DLD1 (cell line): Measurements from ENCODE around the gene YARS1.

Source experiments
- in situ Hi-C: cut with HindIII; loops from 2 replicates; pipeline ENCODE4 v1.10.0; 2017; ENCODE audit warnings: low sequenced_read_pairs

The YARS1 gene

DNA sequence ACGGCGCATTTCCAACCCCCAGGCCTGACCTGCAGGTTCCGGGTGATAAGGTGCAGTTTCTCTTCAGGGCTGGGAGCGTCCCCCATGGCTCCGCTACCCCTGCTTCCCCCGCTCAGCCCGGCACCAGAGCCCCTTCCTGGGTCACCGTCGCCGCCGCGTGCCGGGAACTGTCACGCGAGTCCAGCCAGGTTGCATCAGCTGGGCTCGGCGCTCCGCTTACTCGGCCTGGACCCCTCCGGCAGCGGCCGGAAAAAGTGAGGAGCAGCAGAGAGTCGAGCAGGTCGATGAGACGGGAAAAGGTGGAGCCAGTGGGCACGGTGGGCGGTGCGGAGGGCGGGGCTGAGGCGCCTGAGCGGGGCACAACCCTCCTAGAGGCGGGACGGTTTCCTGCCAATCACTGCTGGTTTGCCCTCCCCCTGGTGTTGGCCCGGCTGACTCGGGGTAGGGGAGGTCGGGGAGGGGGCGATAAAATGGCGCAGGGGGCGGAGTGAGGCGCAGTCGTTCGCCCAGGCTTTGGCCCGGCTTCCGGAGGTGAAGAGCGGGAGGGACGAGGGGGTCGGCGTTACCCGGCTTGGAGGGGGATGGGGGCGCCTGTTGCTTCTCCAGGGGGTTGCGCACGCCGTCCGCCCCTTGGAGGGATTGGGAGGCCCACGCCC lies at the start of gene YARS1, which contains the start of gene S100PBP:
Gene YARS1, minus strand, starts transcription at position 200 of the 656 bp plus-strand sequence. Its CDS starts 114 bp downstream, at position 86.
Gene S100PBP, plus strand, starts transcription at position 495 of the 656 bp plus-strand sequence. CDS start 8,447 bp downstream, outside the sequence.
- in situ Hi-C loops = no loop called here

DNA sequence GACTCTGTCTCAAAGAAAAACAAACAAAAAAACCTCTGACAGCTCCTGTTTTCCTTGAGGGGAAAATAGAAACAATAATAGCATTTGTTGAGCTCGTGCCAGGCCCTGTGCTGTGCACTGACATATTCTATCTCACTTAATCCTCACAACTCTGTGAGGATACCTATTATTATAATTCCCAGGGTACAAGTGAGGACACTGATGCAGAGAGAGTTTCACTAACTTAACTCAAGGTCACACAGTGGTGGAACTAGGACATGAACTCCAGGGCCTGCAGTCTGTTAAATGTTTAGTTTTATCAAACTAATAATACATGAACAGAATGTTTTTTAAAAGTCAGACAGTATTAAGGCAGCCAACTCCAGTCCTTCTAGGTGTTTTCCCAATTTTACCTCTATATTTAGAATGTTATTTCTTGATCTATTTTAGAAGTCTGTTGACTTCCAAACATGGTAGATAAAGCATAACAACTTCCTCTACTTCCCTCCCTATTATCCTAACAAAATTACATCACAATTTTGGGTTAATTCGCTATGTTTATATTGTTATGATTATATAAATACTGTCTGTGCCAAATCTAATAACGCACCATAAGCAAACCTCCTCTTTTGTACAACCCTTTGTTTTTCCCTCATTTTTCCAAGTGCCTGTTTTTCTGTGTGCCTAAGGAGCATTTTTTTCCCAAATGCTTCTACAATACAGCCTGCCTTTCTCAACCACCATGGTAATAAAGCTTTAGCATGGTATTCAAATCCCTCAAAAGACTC lies 48.7 kb upstream of the YARS1 start:
- in situ Hi-C loops = no loop called here

- in situ Hi-C loops = no loop called here
Observed at GRCh38 chr1:32864375-32865019, 47.3 kb upstream of the YARS1 start.

- in situ Hi-C loops = no loop called here
Observed at GRCh38 chr1:32863881-32864245, 46.7 kb upstream of the YARS1 start.

- in situ Hi-C loops = no loop called here
Observed at GRCh38 chr1:32863218-32863880, 46.2 kb upstream of the YARS1 start.

DNA sequence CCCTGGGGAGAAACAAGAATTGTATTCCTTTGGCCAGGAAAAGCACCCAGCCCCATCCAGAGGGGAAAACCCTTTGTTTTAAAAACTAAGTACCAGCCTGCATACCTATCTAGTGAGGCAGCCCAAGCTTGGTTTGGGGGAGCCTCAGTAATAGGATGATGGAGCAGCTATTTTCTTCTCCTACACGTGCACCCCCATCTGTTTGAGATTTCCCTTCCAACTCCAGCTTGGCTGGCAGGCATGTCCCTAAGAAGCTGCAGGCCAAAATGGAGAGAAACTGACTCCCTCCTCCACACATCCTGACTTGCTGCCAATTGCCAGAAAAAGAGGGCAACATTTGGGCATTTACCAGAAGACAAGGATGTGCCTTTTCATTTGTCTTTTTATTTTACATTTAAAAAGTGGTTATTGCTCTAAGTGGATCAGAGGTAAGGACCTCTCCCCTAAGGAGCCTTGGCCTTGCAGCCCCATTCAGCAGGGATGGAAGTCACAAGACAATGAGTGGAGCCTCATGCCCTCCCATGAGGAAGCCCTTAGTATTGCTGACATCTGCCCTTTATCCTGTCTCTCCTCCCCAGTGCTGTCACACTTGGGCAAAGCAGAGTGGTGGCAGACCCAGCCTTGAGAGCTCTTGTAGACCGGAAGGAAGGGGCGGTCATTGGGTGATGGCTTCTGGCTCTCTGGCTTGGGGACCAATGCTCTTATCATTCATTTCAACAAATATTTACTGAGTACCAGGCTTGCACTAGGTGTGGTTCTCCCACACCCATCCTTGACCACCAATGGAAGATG lies 44.9 kb upstream of the YARS1 start:
- in situ Hi-C loops = no loop called here

DNA sequence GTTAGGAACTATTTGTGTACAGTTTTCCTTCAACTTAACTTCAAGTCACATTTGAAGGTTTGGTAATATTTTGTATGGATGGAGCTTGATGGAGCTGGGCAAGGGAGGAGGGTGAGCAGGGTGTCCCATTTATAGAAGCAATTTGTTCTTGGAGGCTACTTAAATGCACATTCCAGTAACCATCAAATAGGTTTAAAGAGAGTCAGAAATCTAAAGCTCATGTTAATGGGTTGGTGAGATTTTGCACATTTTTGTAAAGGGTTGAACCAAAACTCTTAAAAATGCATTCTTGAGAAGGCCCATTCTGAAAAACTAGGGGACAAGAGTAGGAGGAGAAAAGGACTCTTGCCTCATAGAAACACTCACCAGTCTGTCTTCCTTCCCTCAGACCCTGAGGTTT lies 43.4 kb upstream of the YARS1 start:
- in situ Hi-C loops = no loop called here

GRCh38 chr1:32859915-32860314 lies 42.8 kb upstream of the YARS1 start:
- in situ Hi-C loops = loop anchor here (10.0 kb wide), 1 partner anchor 365 kb away; no protein-coding TSS in a partner anchor

- in situ Hi-C loops = loop anchor here (10.0 kb wide), 1 partner anchor 364 kb away; no protein-coding TSS in a partner anchor
Observed at GRCh38 chr1:32858791-32859190, 41.6 kb upstream of the YARS1 start.

GRCh38 chr1:32858136-32858535 lies 41.0 kb upstream of the YARS1 start:
- in situ Hi-C loops = loop anchor here (10.0 kb wide), 1 partner anchor 363 kb away; no protein-coding TSS in a partner anchor

DNA sequence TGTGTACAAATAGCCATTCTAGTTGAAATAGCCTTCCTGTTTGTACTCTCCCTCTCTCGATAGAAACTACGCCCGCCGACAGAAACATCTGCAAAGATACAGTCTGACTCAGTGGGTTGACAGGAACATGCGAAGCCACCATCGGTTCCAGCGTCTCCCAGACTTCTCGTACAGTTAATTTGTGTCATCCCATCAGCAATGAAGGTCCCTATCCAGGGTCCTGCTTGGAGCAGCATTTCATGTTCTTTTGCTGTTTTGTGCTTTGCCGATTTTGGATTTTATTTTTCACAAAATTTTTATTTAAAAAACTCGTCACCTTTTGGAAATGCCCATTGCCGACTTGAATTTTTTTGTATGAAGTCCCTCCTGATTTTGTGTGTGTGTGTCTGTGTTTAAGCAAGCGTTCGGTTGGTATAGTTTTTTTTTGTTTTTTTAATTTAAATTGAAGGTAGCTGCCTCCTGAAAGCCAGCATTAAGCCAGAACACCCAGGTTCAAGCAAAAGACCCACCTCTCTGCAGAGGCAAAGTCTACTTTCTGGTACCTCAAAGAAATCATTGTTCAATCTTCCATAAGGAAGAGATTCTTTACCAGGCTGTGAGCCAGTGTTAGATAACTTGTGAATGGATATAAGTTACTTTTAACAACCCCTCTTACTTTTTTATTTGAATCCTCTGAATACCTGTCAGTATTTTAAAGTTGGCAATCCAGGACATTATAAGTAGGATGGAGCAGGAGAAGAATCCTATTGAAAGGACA lies 38.9 kb upstream of the YARS1 start:
- in situ Hi-C loops = loop anchor here (10.0 kb wide), 1 partner anchor 361 kb away; no protein-coding TSS in a partner anchor

DNA sequence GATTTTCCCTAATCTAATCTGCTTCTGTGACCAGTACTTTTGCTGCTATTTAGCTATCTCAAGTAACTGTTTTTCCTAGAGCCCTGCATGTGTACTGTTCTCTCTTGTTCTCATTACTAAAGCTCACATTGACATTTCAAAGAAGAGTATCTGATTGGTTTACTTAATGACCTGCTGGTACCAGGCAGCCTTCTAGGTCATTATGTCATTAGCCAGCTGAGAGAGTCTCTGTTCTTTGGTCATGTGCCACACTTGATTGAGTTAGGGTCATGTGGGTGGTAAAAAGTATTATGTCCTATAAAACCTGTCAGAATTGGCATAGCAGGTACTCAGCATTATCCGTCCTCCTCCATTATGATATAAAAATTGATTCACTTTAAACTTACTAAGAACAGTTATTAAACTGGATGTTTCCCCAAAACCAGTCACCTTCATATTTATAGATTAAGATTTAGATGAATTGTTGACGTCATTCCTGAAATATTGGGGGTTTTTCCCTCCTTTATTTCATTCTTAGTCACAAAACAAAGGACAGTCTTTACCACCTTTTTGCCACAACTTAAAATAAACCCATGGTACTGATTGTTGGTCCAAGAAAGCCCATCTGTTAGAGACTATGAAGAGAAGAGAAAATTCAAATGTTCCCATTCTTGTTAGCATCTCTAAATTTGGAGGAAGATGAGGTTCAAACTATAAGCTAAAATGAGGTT lies 31.4 kb upstream of the YARS1 start:
- in situ Hi-C loops = no loop called here

- in situ Hi-C loops = no loop called here
Observed at GRCh38 chr1:32831878-32832277, 14.7 kb upstream of the YARS1 start.

- in situ Hi-C loops = no loop called here
Observed at GRCh38 chr1:32830092-32830852, 13.1 kb upstream of the YARS1 start.

- in situ Hi-C loops = no loop called here
Observed at GRCh38 chr1:32828341-32828740, 11.2 kb upstream of the YARS1 start.

DNA sequence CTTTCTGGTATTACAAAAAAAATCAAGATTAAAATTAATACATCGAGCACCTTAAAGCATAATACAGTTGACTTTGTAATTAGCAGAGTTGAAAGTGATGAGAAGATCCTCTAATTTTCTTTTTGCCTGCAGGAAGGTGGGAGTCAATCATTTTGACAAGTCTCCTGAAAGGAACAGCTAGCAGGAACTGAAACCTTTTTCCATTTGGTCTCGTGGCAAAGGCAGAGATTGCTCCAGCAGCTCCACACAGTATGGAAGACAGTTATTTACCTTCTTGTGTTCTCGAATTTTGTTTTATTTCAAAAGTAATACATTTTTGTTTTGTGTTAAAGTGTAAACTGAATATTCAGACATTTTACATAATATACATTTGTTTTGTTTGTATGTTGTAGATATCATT lies 8.0 kb upstream of the YARS1 start:
- in situ Hi-C loops = no loop called here

DNA sequence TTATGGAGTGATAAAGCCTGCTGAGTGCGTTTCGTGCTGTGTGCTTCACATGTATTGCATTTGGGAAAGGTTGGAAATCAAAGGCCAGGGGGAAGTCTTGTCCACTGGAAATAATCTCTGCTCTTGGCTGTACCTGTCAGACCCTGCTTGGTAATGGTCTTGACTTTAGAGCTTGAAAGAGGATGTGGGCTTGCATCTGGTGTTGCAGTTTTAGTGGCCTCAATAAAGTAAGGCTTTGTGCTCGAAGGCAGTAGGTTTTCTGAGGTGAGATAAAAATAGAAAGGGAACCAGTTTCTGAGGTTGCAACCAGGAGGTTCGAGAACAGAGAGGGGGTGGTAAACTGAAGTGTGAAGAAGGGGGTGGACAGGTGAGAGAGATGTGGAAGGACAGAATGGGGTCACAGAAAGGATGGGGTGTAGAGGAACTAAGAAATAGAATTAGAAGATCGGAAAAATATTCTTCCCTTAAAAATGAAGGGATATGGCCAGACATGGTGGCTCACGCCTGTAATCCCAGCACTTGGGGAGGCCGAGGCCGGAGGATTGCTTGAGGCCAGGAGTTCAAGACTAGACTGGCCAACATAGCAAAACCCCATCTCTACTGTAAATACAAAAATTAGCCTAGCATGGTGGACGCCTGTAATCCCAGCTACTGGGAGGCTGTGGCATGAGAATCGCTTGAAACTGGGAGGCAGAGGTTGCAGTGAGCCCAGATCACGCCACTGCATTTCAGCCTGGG lies 1.8 kb upstream of the YARS1 start:
- in situ Hi-C loops = no loop called here
